K562 (cell line): ENCODE measurements around the gene GZMM. TPM values are rescaled to one million over a fixed set of nuclear protein-coding genes. Genes with fewer than 3 reads are reported as not detected.

Experiments used
- ARID4B ChIP-seq: sonication (generic); formaldehyde crosslinking; IDR thresholded peaks from 2 replicates; pipeline ENCODE4 v1.8.0; 2022; ENCODE audit warnings: mild to moderate bottlenecking, missing genetic modification reagents
- ATF6 ChIP-seq: sonication (generic); formaldehyde crosslinking; IDR thresholded peaks from 2 replicates; pipeline ENCODE4 v1.4.0; 2020; ENCODE audit warnings: mild to moderate bottlenecking, missing genetic modification reagents
- BCOR ChIP-seq: fragments of 450-650 bp; IDR thresholded peaks from 2 replicates; pipeline ENCODE4 v1.6.1; 2016
- ILF3 ChIP-seq: fragments of 450-650 bp; IDR thresholded peaks from 2 replicates; pipeline ENCODE4 v1.6.1; 2018; ENCODE audit warnings: antibody characterized with exemption, mild to moderate bottlenecking, moderate library complexity, borderline replicate concordance
- IRF2 ChIP-seq: sonication (generic); formaldehyde crosslinking; IDR thresholded peaks from 2 replicates; pipeline ENCODE4 v1.8.1; 2022; ENCODE audit warnings: mild to moderate bottlenecking, missing genetic modification reagents
- JUN ChIP-seq, 2 experiments: sonication (generic) in 1 of 2; formaldehyde crosslinking in 1 of 2; IDR thresholded peaks; 2 replicates each; pipeline versions ENCODE4 v1.6.1 to v1.8.0; 2012 to 2022; ENCODE audit warnings: borderline replicate concordance in 2 of 2, mild to moderate bottlenecking in 2 of 2, improper control_type of control experiment in 1 of 2, low read depth in 1 of 2, low read length in 1 of 2, missing genetic modification reagents in 1 of 2
- KHSRP ChIP-seq: fragments of 450-650 bp; IDR thresholded peaks from 2 replicates; pipeline ENCODE4 v1.6.1; 2017
- NFRKB ChIP-seq: fragments of 450-650 bp; IDR thresholded peaks from 2 replicates; pipeline ENCODE4 v1.6.1; 2016; ENCODE audit warnings: low read depth
- RBM17 ChIP-seq: fragments of 200-400 bp; formaldehyde crosslinking; IDR thresholded peaks from 2 replicates; pipeline ENCODE4 v1.6.1; 2017; ENCODE audit warnings: low read depth, mild to moderate bottlenecking, low read length, borderline replicate concordance
- STAT5A ChIP-seq: IDR thresholded peaks from 2 replicates; pipeline ENCODE4 v1.6.1; 2012; ENCODE audit warnings: low read length, inconsistent platforms, borderline replicate concordance
- TAF7 ChIP-seq: fragments of 450-650 bp; IDR thresholded peaks from 2 replicates; pipeline ENCODE4 v1.6.1; 2016; ENCODE audit warnings: missing genetic modification characterization, missing compliant biosample characterization
- TCF3 ChIP-seq: sonication (generic); formaldehyde crosslinking; IDR thresholded peaks from 2 replicates; pipeline ENCODE4 v1.4.0; 2020; ENCODE audit warnings: mild to moderate bottlenecking, missing genetic modification reagents
- XRCC5 ChIP-seq: fragments of 200-400 bp; formaldehyde crosslinking; IDR thresholded peaks from 2 replicates; pipeline ENCODE4 v1.6.1; 2017; ENCODE audit warnings: low read depth, mild to moderate bottlenecking, low read length
- ZC3H11A ChIP-seq: IDR thresholded peaks from 2 replicates; pipeline ENCODE4 v1.6.1; 2012; ENCODE audit warnings: low read depth, low read length, improper control_type of control experiment
- ZNF431 ChIP-seq: sonication (generic); formaldehyde crosslinking; IDR thresholded peaks from 2 replicates; pipeline ENCODE4 v1.8.0; 2022; ENCODE audit warnings: mild to moderate bottlenecking, missing genetic modification reagents
- ZNF518B ChIP-seq: fragments of 250-450 bp; sonication (Bioruptor Pico); IDR thresholded peaks from 2 replicates; pipeline ENCODE4 v1.5.0; 2021; ENCODE audit warnings: mild to moderate bottlenecking, moderate library complexity
- ZNF583 ChIP-seq: fragments of 250-450 bp; sonication (Bioruptor Pico); IDR thresholded peaks from 2 replicates; pipeline ENCODE4 v1.4.0; 2020
- polyA plus RNA-seq, 8 experiments: library from polyadenylated mRNA; depleted of rRNA in 4 of 8; stranded (reverse) in 5 of 8; unstranded in 3 of 8; fragments of >200 nt; fragmentation: Nextera tagmentation in 2 of 8; fragmentation: Illumina TruSeq in 1 of 8; extraction: Ambion mirVana in 2 of 8; extraction: Trizol in 1 of 8; gene quantifications; 2 replicates each; pipeline versions ENCODE4 v1.2.1 to v1.2.3, GENCODE V29; 2011 to 2014; ENCODE audit warnings: inconsistent platforms in 1 of 8, missing spikeins in 1 of 8
- total RNA-seq, 7 experiments: library from RNA; depleted of rRNA in 6 of 7; stranded (reverse); fragments of >200 nt in 6 of 7; fragmentation: Illumina TruSeq in 2 of 7; extraction: Trizol in 2 of 7; gene quantifications; 2 replicates each; pipeline versions ENCODE4 v1.2.1 to v1.2.3, GENCODE V29; 2011 to 2021; ENCODE audit warnings: low replicate concordance in 1 of 7

The GZMM gene
- total and polyA plus RNA-seq, 9 of the 15 experiments (the other 6 are each of a cell fraction or from before 2014, with no cell fraction given): 0.08 to 2.6 (median 0.70) TPM; not detected in 2

GRCh38 chr19:574658-575526 is 31.0 kb downstream of the GZMM start (continued):
- TF ChIP-seq ATF6 (CRISPR knock-in tag) (no peak), TCF3 (peak; percentile 99), ARID4B (CRISPR knock-in tag) (peak; percentile 84), ZNF518B (CRISPR knock-in tag) (no peak), BCOR (peak; percentile 97), KHSRP (peak; percentile 70; the same call in 1 of the 2 replicates), NFRKB (no peak), ZC3H11A (0 out of 2 replicates have a peak, but pooled peaks have one; percentile 75), JUN (IDR thresholded peaks at IDR 0.05; ENCODE audit: borderline replicate concordance, low read depth, low read length) (peak; percentile 46; the same call in 1 of the 2 replicates), JUN (CRISPR knock-in tag; IDR thresholded peaks at IDR 0.05; ENCODE audit: borderline replicate concordance) (no peak), ILF3 (no peak; the same call in 1 of the 2 replicates), ZNF431 (no peak; the same call in 1 of the 2 replicates), IRF2 (no peak), TAF7 (tag) (no peak), STAT5A (peak; percentile 96), XRCC5 (no peak), ZNF583 (CRISPR knock-in tag) (peak; percentile 67), RBM17 (no peak)
